ENCODE results near the gene ZNF438. TPM values are rescaled to one million over a fixed set of nuclear protein-coding genes. Genes with fewer than 3 reads are reported as not detected.

ZNF438 gene
- total and polyA plus RNA-seq, 2 of the 4 experiments (the other 2 are of a cell fraction), result 1.8 to 2.9 TPM

GRCh38 chr10:30963992-30964930, 67.4 kb downstream of the ZNF438 start (continued):
- TF ChIP-seq MAZ (IDR thresholded peaks at IDR 0.05; ENCODE audit: borderline replicate concordance, low read depth, low read length) (no peak), MAFK (IDR thresholded peaks at IDR 0.05; ENCODE audit: low read depth, low read length) (no peak), FOS (IDR thresholded peaks at IDR 0.05; ENCODE audit: low read depth, low read length) (no peak), SMC3 (IDR thresholded peaks at IDR 0.05; ENCODE audit: low read depth, low read length) (no peak), RFX5 (IDR thresholded peaks at IDR 0.05; ENCODE audit: low read depth, low read length) (no peak), RCOR1 (IDR thresholded peaks at IDR 0.05; ENCODE audit: insufficient replicate concordance, low read length) (no peak), CHD1 (IDR thresholded peaks at IDR 0.05; ENCODE audit: low read depth, low read length) (no peak), RAD21 (IDR thresholded peaks at IDR 0.05; ENCODE audit: low read length) (no peak)
